Left colon (tissue), 2 donors: ENCODE measurements around the gene TMEM50B. TPM values are rescaled to one million over a fixed set of nuclear protein-coding genes. Genes with fewer than 3 reads are reported as not detected.
"Not testable (repeated sequence)": the region's sequence is repeated elsewhere in the genome, so short reads cannot be mapped to it uniquely, and the experiment has no call there.

ENCODE experiments used
- ATAC-seq: fragments of 200-7000 bp; cut with Tn5 transposase; one replicate; pipeline ENCODE4 v1.9.1; 2020; ENCODE audit warnings: mild to moderate bottlenecking, moderate library complexity
- DNase-seq, 2 donors: peaks; one replicate each; pipeline ENCODE4 v3.0.0-alpha.2; 2020
- intact Hi-C, 2 donors: fragments of 100-400 bp; cut with DNase I in 1 of 2; cut with micrococcal nuclease in 1 of 2; formaldehyde crosslinking; loops; one replicate each; pipeline versions ENCODE4 v1.11.2 to v1.14.0; 2022; cut with DNase I, micrococcal nuclease
- total RNA-seq, 2 donors: library from RNA; stranded (reverse); fragmentation: NEBNext Ultra II Directional; extraction: Animal tissue kit (Norgen Biotek cat#: 25700); gene quantifications; one replicate each; pipeline ENCODE4 v1.2.1, GENCODE V29; 2021
- donor health status: DM: no; HTN: no; CAD: no.
- donor health status: DM: yes; HTN: yes; CAD: no.

The TMEM50B gene
- total RNA-seq, 2 donors from 2014 or later, result 34.9 to 41.5 TPM

DNA sequence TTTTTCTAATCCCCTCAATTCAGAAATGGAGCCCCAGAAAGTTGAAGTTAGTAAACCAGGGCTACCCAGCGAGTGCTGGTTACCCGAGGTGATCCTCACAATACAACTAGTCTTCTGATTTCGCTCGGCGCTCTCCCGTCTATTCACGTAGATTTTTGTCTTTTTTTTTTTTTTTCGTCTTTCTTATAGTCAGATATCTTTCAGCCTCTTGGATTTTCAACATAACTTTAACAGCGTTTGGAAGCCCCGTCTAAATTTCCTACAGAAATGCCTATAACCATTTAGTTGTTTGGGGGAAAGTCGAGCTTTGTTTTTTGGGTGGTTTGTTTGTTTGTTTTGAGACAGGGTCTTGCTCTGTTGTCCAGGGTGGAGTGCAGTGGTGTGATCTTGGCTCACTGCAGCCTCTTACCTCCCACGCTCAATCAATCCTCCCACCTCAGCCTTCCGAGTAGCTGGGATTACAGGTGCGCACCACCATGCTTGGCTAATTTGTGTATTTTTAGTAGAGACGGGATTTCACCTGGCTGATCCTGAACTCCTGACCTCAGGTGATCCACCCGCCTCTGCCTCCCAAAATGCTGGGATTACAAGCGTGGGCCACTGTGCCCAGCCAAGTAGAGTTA, 818 bp upstream of the TMEM50B start:
- intact Hi-C loops, result no loop called here
- no peak for ATAC-seq
- DNase-seq, result no peak

DNA sequence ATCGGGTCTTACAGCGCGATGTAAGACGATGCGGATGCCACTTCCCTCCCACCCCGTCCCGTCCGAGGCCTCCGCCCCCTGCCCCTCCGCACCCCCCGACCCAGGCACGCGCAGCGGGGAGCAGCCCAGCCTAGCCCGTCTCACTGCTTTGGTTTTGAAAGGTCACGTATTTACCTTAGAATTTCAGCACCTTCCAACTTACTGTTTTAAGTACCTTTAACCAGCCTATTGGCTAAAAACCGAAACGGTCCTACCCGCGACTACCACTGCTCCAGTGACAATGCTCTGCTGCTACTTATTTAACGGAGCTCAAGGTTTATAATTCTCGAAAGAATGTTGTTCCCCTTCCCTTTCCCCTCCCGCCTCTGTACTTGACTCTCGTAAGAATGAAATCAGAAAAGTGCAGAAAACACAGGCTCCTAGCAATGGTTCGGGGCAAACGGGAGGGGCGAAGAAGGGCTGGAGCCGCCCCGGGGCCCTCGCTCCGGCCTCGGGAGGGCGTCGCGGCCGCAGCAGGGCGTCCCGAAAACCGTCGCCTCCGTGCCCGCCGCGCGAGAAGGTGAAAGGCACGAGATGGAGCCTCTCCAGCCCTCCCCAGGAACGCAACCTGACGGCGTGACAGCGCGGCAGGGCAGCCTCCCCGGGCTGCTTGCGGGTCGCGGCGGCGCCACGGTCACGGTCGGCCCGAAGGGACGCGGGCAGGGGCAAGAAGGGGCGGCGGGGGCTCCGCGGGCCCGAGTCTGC, 667 bp downstream of the TMEM50B start:
- intact Hi-C loops, result no loop called here
- peak; percentile 36 for ATAC-seq
- DNase-seq, result peak; percentile 37 to 56

DNA sequence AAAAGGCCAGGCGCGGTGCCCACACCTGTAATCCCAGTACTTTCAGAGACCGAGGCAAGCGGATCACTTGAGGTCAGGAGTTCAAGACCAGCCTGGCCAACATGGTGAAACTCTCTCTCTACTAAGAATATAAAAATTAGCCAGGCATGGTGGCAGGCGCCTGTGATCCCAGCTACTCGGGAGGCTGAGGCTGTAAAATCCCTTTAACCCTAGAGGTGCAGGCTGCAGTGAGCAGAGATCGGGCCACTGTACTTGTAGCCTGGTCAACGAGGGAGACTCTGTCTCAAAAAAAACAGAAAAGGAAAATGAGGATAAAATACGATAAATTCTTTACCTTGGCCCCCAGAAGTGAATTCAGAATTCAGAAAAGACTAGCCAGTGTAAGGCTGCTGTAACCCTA, 1.6 kb downstream of the TMEM50B start:
- ATAC-seq (no peak), DNase-seq (peak in 1 of 2 donors; percentile 10)
- intact Hi-C loops, result no loop called here

DNA sequence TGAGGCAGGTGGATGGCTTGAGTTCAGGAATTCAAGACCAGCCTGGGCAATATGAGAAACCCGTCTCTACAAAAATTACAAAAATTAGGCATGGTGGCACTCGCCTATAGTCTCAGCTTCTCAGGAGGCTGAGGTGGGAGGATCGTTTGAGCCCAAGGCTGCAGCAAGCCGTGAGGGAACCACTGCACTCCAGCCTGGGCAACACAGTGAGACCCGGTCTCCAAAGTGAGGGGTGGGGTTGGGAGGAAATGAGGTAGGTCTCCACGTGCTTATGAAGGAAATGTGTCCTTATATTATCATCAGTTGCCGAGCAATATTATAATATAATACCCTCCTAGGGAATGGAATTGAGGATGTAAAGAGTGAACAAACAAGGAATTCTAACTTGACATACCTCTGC, 2.7 kb downstream of the TMEM50B start:
- intact Hi-C loops, result no loop called here
- no peak for DNase-seq
- ATAC-seq, result no peak

DNA sequence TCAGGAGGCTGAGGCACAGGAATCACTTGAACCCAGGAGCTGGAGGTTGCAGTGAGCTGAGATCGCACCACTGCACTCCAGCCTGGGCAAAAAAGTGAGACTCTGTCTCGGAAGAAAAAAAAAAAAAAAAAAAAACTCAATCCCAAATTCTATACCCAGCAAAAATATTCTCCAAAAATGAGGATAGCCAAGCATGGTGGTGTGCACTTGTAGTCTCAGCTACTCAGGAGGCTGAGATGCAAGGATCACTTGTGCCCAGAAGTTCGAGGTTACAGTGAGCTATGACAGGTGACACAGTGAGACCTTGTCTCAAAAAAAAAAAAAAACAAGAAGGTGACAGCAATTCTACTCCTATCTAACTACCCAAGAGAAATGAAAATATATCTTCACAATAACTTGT, 6.4 kb downstream of the TMEM50B start:
- DNase-seq, result no peak
- ATAC-seq, result no peak
- intact Hi-C loops, result no loop called here

DNA sequence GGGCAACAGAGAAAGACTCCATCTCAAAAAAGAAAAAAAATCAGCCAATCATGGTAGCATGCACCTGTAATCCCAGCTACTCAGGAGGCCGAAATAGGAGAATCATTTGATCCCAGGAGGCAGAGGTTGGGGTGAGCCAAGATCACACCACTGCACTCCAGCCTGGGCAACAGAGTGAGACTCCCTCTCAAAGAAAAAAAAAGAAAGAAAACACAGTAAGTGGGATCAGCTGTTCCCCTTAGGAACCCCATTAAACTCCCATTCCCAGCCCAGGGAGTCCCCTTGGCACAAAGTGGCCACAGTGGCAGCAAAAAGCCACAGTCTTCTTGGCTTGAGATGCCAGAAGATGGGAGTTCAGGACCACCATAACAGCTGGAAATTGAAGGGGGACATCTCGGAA, 9.1 kb downstream of the TMEM50B start:
- DNase-seq, result no peak
- ATAC-seq, result no peak
- intact Hi-C loops, result no loop called here

DNA sequence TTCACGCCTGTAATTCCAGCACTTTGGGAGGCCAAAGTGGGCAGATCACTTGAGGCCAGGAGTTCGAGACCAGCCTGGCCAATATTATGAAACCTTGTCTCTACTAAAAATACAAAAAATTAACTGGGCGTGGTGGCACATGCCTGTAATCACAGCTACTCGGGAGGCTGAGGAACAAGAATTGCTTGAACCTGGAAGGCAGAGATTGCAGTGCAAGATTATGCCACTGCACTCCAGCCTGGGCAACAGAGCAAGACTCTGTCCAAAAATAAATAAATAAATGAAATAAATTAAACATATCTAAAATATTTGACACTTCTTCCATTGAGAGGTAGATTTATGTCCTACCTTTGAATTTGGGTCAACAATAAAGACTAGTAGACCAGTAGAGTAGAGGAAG, 10.6 kb downstream of the TMEM50B start:
- intact Hi-C loops, DNase-seq, ATAC-seq: not testable (repeated sequence)

DNA sequence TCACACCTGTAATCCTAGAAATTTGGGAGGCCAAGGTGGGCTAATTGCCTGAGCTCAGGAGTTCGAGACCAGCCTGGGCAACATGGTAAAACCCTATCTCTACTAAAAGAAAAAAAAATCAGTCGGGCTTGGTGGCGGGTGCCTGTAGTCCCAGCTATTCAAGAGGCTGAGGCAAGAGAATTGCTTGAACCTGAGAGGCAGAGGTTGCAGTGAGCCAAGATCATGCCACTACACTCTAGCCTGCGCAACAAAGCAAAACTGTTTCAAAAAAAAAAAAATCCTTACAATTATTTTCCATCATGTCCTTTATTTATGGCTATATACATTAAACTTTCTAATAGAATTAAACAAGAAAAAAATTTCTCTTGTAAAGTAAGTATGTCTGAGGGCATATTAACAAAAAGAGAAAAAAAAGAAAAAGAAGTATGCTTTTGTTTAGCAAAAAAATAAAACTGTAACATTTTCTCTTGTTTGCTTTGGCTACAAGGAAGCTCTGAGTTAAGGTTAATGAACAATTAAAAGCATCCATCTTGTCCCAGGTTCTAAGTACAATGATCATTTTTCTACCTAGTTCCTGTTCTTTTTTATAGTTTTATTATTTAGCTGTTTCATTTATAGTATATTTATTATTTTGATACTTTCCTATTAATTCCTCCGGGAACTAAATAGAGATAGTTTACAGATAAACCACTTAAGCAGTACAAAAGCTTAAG, 18.1 kb downstream of the TMEM50B start:
- intact Hi-C loops, result no loop called here
- ATAC-seq (peak; percentile 55), DNase-seq (no peak)

DNA sequence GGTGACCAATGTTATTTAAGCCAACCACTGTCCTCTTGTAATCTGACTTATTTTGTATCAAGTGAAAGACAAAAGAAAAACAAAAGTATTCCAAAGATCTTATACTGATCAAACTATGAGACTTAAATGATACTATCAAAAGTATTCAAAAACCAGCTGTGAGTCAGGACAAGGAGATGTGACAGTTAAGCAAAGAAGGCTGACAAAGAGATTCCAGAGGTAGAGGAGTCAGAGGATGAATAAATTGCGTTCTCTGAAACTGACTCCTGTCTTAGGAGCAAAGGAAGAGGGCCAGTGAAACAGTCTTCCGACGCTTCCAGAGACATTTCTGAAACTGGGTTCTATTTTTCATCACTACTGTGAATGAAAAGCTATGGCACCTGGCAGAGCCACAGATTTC, 20.9 kb downstream of the TMEM50B start:
- ATAC-seq (no peak), DNase-seq (no peak)
- intact Hi-C loops, result no loop called here

DNA sequence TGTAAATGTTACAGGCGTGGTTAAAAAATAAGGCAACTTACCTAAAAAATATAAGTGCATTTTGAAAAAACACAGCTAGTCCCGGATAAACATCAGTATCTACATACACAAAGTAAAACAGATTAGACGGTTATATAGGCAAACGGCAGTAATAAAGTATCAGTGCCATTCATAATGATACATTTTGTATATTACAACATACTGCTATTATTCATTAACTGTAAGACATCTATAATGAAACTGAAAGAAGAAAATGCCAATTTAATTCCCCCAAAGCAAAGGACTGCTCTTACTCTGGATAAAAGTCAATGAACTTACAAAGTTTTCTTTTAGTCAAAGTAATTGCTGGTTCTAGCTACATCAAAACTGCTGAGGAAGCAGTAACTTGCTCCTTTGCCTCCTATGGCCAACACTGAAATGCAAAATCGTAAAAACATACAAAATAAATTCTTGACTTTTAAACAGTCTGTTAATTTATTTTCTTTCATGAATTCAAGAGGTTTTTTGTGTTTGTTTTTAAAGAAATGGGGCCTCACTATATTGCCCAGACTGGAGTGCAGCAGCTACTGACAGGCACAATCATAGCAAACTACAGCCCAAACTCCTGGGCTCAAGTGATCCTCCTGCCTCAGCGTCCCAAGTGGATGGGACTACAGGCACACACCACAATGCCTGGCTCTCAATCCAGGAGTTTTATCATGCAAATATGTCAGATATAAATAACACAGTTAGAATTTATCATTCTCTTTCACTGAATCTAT, 23.9 kb downstream of the TMEM50B start:
- no peak for DNase-seq
- intact Hi-C loops, result no loop called here
- no peak for ATAC-seq

DNA sequence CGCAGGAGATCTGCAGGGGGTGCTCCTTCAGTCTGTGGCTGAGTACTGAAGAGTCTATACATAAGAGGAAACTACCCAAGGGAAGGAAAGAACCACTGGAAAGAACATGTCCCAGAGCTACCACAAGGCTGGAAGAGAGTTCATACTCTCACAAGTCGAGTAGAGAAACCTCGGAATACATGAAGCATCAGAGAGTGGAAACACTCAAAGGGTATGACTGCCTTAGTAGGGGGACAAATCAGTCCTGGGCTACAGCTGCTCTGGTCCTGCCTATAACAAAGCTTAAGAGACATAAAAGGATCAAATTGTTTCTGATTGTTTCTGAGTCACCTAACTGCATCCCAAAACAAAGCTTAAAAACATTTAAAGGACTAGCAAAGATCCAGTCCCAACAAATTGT, 27.4 kb downstream of the TMEM50B start:
- DNase-seq (no peak), ATAC-seq (no peak)
- intact Hi-C loops, result no loop called here

DNA sequence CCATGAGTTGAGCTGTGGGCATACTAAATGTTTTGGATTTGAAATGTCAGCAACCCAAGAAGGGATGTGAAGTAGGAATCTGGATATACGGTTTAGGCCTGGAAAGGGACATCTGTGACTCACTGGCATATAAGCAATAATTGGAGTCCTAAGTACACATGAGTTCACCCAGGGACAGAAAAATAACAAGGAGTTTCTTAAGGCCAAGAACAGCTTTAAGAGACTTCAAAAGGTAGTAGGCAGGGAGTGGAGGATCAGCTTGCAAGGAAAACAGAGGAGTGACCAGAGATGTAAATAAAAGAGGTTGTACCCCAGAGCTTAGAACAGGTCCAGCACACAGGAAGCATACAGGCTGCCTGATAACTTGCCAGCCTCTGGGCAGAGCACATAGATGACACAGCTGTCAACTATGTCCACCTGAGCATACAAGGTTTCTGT, 28.1 kb downstream of the TMEM50B start:
- no peak for DNase-seq
- intact Hi-C loops, result no loop called here
- peak; percentile 88 for ATAC-seq

DNA sequence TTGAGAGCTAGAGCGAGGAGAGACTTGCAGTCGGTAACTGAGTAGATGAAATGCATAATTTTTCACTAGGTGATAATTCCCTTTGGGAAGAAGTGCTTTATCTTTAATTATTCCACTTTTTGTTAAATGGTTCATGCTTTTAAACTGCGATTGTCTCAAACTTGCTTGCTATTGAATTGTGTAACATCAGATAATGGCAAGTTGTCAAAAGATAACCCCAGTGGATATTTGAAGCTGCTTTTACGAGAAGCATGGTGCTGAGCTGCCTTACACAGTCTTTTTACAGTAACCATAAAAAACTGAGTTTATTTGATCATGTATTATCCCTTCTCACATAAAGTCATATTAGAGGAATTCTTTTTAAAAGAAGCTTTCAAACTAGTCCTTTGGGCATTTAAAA, 30.2 kb downstream of the TMEM50B start:
- intact Hi-C loops, result loop anchor here in 1 of 2 donors (10.0 kb wide), 1 partner anchor 95 kb away; no protein-coding TSS in a partner anchor
- ATAC-seq, result no peak
- no peak for DNase-seq

DNA sequence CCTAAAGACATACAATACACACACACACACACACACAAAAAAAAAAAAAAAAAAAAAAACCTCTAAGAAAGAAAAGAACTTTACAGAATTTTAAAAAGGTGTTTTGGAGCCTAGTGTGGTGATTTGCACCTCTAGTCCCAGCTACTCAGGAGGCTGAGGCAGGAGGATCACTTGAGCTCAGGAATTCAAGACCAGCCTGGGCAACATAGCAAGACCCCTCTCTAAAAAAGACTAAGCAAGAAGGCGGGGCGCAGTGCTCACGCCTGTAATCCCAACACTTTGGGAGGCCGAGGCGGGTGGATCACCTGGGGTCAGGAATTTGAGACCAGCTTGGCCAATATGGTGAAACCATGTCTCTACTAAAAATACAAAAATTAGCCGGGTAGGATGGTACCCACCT, 33.2 kb downstream of the TMEM50B start:
- ATAC-seq, DNase-seq: not testable (repeated sequence)
- intact Hi-C loops, result loop anchor here in 1 of 2 donors (10.0 kb wide), 1 partner anchor 92 kb away; no protein-coding TSS in a partner anchor

DNA sequence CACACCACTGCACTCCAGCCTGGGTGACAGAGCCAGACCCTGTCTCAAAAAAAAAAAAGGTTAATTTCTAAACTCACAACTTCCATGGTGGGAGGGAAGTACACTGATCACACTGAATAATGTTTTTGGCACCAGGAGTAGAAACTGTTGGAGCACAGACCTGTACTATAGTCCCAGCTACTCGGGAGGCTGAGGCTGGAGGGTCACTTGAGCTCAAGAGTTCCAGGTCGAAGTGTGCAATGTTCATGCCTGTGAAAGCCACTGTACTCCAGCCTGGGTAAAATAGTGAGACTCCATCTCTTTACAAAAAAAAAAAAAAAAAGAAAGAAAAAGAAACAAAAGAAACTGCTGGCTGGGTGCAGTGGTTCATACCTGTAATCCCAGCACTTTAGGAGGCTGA, 35.3 kb downstream of the TMEM50B start:
- intact Hi-C loops, result loop anchor here in 1 of 2 donors (2.0 to 10.0 kb wide), 2 partner anchors 90 to 246 kb away; no protein-coding TSS in a partner anchor
- no peak for ATAC-seq
- no peak for DNase-seq

DNA sequence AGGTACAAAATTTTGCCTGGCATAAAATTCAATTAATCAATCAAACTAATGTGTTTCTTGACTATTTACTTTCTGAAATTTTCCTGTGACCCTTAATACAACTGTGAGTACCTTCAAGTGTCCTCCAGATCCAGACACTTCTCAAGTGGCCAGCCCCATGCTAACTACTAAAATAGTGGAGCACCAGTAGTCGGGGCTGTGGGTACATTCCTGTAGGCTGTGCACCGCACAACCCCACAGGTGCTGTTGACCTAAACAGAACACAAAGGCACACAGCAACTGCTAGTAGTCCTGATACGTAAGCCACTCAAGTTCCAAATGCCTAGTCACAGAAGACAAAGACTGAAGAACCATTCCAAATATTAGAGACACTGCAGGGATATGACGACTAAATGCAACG, 36.6 kb downstream of the TMEM50B start:
- DNase-seq, result no peak
- ATAC-seq, result no peak
- intact Hi-C loops, result loop anchor here in 1 of 2 donors (10.0 kb wide), 1 partner anchor 88 kb away; no protein-coding TSS in a partner anchor

DNA sequence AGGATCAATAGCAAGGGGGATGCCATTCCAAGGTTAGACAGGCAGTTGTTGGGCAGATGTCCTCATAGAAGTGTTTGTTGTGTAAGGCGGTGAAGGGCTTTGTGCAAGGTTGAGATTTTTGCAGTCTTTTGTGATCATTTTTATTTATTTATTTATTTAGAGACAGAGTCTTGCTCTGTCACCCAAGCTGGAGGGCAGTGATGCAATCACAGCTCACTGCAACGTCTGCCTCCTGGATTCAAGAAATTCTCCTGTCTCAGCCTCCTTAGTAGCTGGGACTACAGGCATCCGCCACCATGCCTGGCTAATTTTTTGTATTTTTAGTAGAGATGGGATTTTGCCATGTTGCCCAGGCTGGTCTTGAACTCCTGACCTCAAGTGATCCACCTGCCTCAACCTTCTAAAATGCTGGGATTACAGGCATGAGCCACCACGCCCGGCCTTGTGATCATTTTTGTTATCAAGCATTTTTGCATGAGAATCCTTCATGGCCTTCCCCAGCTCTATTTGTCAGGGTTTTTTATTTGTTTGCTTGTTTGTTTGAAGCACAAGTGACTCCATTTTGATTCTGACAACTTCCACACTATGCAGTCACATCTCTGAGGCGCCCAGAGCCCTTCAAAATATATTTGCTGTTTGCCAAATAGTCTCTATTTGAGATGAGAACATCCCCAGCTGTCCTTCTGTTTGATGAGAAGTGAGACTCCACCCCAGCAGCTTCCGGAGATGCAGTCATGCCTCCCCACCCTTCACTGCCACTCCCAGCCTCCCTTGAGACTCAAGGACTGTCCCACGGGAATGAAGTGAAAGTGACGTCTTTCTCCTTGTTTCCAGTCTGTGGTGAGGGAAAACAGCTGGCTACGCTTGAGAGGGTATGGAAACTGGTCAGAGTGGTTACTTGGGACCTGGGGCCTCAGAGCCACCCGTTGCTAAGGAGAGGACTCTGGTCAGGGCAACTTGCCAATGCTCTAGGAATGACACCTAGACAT, 38.0 kb downstream of the TMEM50B start:
- DNase-seq, result peak; percentile 54 to 56
- ATAC-seq, result peak; percentile 88
- intact Hi-C loops, result loop anchor here in 1 of 2 donors (10.0 kb wide), 1 partner anchor 87 kb away; no protein-coding TSS in a partner anchor

DNA sequence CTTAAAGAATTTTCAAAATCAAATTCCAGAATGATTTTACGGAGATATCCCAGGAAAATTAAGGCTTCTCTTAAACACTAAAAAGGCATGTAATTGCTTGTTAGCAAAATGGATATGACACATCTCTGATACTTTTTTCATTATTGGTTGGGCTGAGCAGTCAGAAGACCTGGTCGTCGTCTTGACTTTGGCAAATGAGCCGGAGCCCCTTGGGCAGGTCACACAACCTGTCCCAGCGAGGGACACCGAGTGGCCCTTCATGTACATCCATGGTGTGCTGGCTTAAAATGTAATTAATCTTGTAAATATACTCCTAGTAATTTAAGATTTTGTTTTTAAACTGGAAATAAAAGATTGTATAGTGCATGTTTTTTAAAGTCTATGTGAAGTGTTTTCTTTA, 42.6 kb downstream of the TMEM50B start:
- intact Hi-C loops, result no loop called here
- no peak for ATAC-seq
- no peak for DNase-seq
